Metanephros (tissue), 2 donors: ENCODE measurements around the gene SPRR2F. TPM values are rescaled to one million over a fixed set of nuclear protein-coding genes. Genes with fewer than 3 reads are reported as not detected.

ENCODE experiments used
- small RNA-seq: library from RNA; depleted of rRNA; stranded (forward); fragments of <200 nt; gene quantifications from one replicate; pipeline ENCODE3, GENCODE V24; 2014; ENCODE audit warnings: low replicate concordance
- total RNA-seq: library from RNA; depleted of rRNA; stranded (reverse); fragments of >200 nt; gene quantifications from one replicate; pipeline ENCODE4 v1.2.3, GENCODE V29; 2014

Gene SPRR2F
- not detected for total RNA-seq

GRCh38 chr1:153113416-153113815, at the start of gene SPRR2F:
Gene SPRR2F (minus strand): TSS chr1:153113516. CDS start chr1:153112733, 783 bp downstream.

GRCh38 chr1:153150846-153151245, 37.5 kb upstream of the SPRR2F start, which contains the start of gene SPRR2G:
Gene SPRR2G (minus strand): TSS chr1:153150890. CDS start chr1:153150110, 780 bp downstream.

GRCh38 chr1:153094426-153094825, 18.9 kb downstream of the SPRR2F start, which contains the start of gene SPRR2E:
Gene SPRR2E (minus strand): TSS chr1:153094526. CDS start chr1:153093751, 775 bp downstream.

GRCh38 chr1:153071511-153071910, 41.8 kb downstream of the SPRR2F start, which contains the start of gene SPRR2B:
Gene SPRR2B (minus strand): TSS chr1:153071611. CDS start chr1:153070839, 772 bp downstream.

Small RNA genes within 50 kb of the gene (small RNA-seq; reads per million reads assigned to genes)
- gene SPRR2C: not detected

Other genes with a start within 250 kb of the SPRR2F start
- gene SMCP, start 235.2 kb downstream of the SPRR2F start, total RNA-seq: not detected
- gene IVL, start 205.0 kb downstream of the SPRR2F start, total RNA-seq: 0.35 TPM
- gene SPRR5, start 166.3 kb downstream of the SPRR2F start, total RNA-seq: not detected
- not detected for gene SPRR4, start 142.9 kb downstream of the SPRR2F start, total RNA-seq
- gene SPRR1A, start 129.4 kb downstream of the SPRR2F start, total RNA-seq: not detected
- gene SPRR3, start 111.8 kb downstream of the SPRR2F start, total RNA-seq: 0.58 TPM
- gene SPRR1B, start 82.3 kb downstream of the SPRR2F start, total RNA-seq: not detected
- not detected for gene SPRR2D, start 72.4 kb downstream of the SPRR2F start, total RNA-seq
- gene SPRR2A, start 56.0 kb downstream of the SPRR2F start, total RNA-seq: not detected
- not detected for gene SPRR2B, start 41.9 kb downstream of the SPRR2F start, total RNA-seq
- gene SPRR2E, start 19.0 kb downstream of the SPRR2F start, total RNA-seq: not detected
- gene SPRR2G, start 37.4 kb upstream of the SPRR2F start, total RNA-seq: not detected
- gene LELP1, start 89.9 kb upstream of the SPRR2F start, total RNA-seq: not detected
- not detected for gene PRR9, start 104.1 kb upstream of the SPRR2F start, total RNA-seq
- gene LORICRIN, start 146.2 kb upstream of the SPRR2F start, total RNA-seq: not detected
- gene PGLYRP3, start 199.4 kb upstream of the SPRR2F start, total RNA-seq: not detected
- gene PGLYRP4, start 235.3 kb upstream of the SPRR2F start, total RNA-seq: not detected
- 258 TPM for gene S100A9, start 244.3 kb upstream of the SPRR2F start, total RNA-seq